Tibial nerve (tissue), 4 donors: ENCODE measurements around the gene RYR1.

Experiments
- EP300 ChIP-seq, 2 donors: sonication (generic); formaldehyde crosslinking; IDR thresholded peaks; one replicate each; pipeline ENCODE4 v1.6.1; 2017; ENCODE audit warnings: antibody characterized with exemption in 2 of 2, mild to moderate bottlenecking in 1 of 2
- POLR2A ChIP-seq, 2 donors: fragments of 450-650 bp; IDR thresholded peaks; one replicate each; pipeline ENCODE4 v1.6.1; 2017; ENCODE audit warnings: antibody characterized with exemption in 2 of 2, mild to moderate bottlenecking in 2 of 2, moderate library complexity in 2 of 2
- TF ChIP-seq, protein P1 (sequence below), 5 experiments: fragments of 200-600 bp in 3 of 5; fragments of 450-650 bp in 2 of 5; sonication (generic) in 3 of 5; IDR thresholded peaks; one replicate each; pipeline ENCODE4 v1.5.1; 2016 to 2019; ENCODE audit warnings: antibody characterized with exemption in 5 of 5, mild to moderate bottlenecking in 3 of 5, moderate library complexity in 2 of 5

DNA sequence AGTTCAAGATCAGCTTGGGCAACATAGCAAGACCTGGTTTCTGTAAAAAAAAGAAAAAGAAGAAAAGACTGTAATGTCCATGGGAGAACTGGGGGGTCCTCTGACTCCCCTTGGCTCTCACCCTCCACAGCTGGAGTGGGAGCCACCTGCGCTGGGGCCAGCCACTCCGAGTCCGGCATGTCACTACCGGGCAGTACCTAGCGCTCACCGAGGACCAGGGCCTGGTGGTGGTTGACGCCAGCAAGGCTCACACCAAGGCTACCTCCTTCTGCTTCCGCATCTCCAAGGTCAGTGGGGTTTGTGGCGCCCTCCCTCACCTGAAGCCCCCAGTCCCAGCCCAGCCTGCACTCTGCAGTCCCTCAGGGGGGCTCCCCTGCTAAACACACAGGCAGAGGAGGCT, 14.7 kb downstream of the RYR1 start:
- TF ChIP-seq, protein P1, sequence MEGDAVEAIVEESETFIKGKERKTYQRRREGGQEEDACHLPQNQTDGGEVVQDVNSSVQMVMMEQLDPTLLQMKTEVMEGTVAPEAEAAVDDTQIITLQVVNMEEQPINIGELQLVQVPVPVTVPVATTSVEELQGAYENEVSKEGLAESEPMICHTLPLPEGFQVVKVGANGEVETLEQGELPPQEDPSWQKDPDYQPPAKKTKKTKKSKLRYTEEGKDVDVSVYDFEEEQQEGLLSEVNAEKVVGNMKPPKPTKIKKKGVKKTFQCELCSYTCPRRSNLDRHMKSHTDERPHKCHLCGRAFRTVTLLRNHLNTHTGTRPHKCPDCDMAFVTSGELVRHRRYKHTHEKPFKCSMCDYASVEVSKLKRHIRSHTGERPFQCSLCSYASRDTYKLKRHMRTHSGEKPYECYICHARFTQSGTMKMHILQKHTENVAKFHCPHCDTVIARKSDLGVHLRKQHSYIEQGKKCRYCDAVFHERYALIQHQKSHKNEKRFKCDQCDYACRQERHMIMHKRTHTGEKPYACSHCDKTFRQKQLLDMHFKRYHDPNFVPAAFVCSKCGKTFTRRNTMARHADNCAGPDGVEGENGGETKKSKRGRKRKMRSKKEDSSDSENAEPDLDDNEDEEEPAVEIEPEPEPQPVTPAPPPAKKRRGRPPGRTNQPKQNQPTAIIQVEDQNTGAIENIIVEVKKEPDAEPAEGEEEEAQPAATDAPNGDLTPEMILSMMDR (IDR thresholded peaks at IDR 0.05): no peak
- TF ChIP-seq POLR2A (IDR thresholded peaks at IDR 0.05) (no peak), EP300 (IDR thresholded peaks at IDR 0.05) (no peak)
